Sigmoid colon (tissue), 4 donors: Measurements from ENCODE around the gene MZB1.
"Not testable (repeated sequence)": the region's sequence is repeated elsewhere in the genome, so short reads cannot be mapped to it uniquely, and the experiment has no call there.

ENCODE experiments used
- EP300 ChIP-seq, 4 donors: sonication (generic); formaldehyde crosslinking; IDR thresholded peaks; one replicate each; pipeline ENCODE4 v1.6.1; 2017; ENCODE audit warnings: antibody characterized with exemption in 4 of 4
- TF ChIP-seq, protein P1 (sequence below), 4 experiments: fragments of 450-650 bp in 3 of 4; fragments of 200-600 bp in 1 of 4; IDR thresholded peaks; one replicate each; pipeline ENCODE4 v1.5.1; 2016 to 2019; ENCODE audit warnings: antibody characterized with exemption in 4 of 4, mild to moderate bottlenecking in 3 of 4, moderate library complexity in 2 of 4

DNA sequence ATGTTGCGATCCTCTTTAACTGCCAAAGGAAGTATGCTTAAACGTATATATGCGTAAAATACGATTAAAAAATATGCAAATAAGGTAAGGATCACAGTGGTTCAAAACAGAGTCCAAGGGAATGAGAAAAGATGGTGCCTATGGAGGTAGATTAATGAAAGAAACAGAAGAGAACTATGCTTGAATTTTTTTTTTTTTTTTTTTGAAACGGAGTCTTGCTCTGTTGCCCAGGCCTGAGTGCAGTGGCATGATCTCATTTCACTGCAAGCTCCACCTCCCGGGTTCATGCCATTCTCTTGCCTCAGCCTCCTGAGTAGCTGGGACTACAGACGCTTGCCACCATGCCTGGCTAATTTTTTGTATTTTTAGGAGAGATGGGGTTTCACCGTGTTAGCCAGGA is 44.3 kb downstream of the MZB1 start:
- TF ChIP-seq, protein P1, sequence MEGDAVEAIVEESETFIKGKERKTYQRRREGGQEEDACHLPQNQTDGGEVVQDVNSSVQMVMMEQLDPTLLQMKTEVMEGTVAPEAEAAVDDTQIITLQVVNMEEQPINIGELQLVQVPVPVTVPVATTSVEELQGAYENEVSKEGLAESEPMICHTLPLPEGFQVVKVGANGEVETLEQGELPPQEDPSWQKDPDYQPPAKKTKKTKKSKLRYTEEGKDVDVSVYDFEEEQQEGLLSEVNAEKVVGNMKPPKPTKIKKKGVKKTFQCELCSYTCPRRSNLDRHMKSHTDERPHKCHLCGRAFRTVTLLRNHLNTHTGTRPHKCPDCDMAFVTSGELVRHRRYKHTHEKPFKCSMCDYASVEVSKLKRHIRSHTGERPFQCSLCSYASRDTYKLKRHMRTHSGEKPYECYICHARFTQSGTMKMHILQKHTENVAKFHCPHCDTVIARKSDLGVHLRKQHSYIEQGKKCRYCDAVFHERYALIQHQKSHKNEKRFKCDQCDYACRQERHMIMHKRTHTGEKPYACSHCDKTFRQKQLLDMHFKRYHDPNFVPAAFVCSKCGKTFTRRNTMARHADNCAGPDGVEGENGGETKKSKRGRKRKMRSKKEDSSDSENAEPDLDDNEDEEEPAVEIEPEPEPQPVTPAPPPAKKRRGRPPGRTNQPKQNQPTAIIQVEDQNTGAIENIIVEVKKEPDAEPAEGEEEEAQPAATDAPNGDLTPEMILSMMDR (IDR thresholded peaks at IDR 0.05), result not testable (repeated sequence)
- not testable (repeated sequence) for TF ChIP-seq EP300 (IDR thresholded peaks at IDR 0.05)
